Stimulated activated CD4-positive, alpha-beta T cell treated with anti-CD3 and anti-CD28 coated beads, Interleukin-15, amount 100 ng/mL, for 24 hours (primary cell): Measurements from ENCODE around the gene MID1.

Experiments used
- DNase-seq: peaks from one replicate; pipeline ENCODE4 v3.0.0-alpha.2; 2020

Gene MID1

GRCh38 chrX:10483191-10483831 lies 137.1 kb downstream of the MID1 start:
- DNase-seq, result no peak

- DNase-seq, result no peak
Observed at GRCh38 chrX:10482708-10483107, 137.7 kb downstream of the MID1 start.

- DNase-seq, result no peak
Observed at GRCh38 chrX:10482261-10482660, 138.1 kb downstream of the MID1 start.

GRCh38 chrX:10480861-10481260 lies 139.5 kb downstream of the MID1 start:
- no peak for DNase-seq

- no peak for DNase-seq
Observed at GRCh38 chrX:10479508-10479907, 140.9 kb downstream of the MID1 start.

- DNase-seq, result no peak
Observed at GRCh38 chrX:10477525-10477924, 142.9 kb downstream of the MID1 start.

GRCh38 chrX:10474913-10475568 lies 145.3 kb downstream of the MID1 start:
- no peak for DNase-seq

- DNase-seq, result no peak
Observed at GRCh38 chrX:10474510-10474909, 145.9 kb downstream of the MID1 start.

- no peak for DNase-seq
Observed at GRCh38 chrX:10471418-10471817, 149.0 kb downstream of the MID1 start.

GRCh38 chrX:10470009-10470408 lies 150.4 kb downstream of the MID1 start:
- DNase-seq, result no peak

- no peak for DNase-seq
Observed at GRCh38 chrX:10467793-10468192, 152.6 kb downstream of the MID1 start.

GRCh38 chrX:10465254-10465653 lies 155.1 kb downstream of the MID1 start:
- DNase-seq, result no peak

GRCh38 chrX:10457092-10457491 lies 163.3 kb downstream of the MID1 start:
- no peak for DNase-seq

- DNase-seq, result no peak
Observed at GRCh38 chrX:10453945-10454344, 166.4 kb downstream of the MID1 start.

GRCh38 chrX:10450959-10451355 lies 169.4 kb downstream of the MID1 start:
- DNase-seq, result no peak

GRCh38 chrX:10450229-10450958 lies 170.0 kb downstream of the MID1 start:
- DNase-seq, result no peak

- DNase-seq, result no peak
Observed at GRCh38 chrX:10447564-10448214, 172.7 kb downstream of the MID1 start.

GRCh38 chrX:10444204-10444603 lies 176.2 kb downstream of the MID1 start:
- no peak for DNase-seq

GRCh38 chrX:10441464-10441863 lies 178.9 kb downstream of the MID1 start:
- DNase-seq, result no peak

GRCh38 chrX:10433296-10433965 lies 187.0 kb downstream of the MID1 start:
- no peak for DNase-seq

GRCh38 chrX:10429908-10430307 lies 190.5 kb downstream of the MID1 start:
- no peak for DNase-seq

GRCh38 chrX:10427249-10427648 lies 193.1 kb downstream of the MID1 start:
- no peak for DNase-seq

GRCh38 chrX:10423716-10424115 lies 196.7 kb downstream of the MID1 start:
- DNase-seq, result no peak
